Activated CD4-positive, alpha-beta T cell treated with anti-CD3 and anti-CD28 coated beads for 48 hours (primary cell): ENCODE results near the gene WBP1L.
"Not testable (repeated sequence)": the region's sequence is repeated elsewhere in the genome, so short reads cannot be mapped to it uniquely, and the experiment has no call there.

Experiments used
- DNase-seq: peaks from one replicate; pipeline ENCODE4 v3.0.0-alpha.2; 2020

WBP1L gene

DNA sequence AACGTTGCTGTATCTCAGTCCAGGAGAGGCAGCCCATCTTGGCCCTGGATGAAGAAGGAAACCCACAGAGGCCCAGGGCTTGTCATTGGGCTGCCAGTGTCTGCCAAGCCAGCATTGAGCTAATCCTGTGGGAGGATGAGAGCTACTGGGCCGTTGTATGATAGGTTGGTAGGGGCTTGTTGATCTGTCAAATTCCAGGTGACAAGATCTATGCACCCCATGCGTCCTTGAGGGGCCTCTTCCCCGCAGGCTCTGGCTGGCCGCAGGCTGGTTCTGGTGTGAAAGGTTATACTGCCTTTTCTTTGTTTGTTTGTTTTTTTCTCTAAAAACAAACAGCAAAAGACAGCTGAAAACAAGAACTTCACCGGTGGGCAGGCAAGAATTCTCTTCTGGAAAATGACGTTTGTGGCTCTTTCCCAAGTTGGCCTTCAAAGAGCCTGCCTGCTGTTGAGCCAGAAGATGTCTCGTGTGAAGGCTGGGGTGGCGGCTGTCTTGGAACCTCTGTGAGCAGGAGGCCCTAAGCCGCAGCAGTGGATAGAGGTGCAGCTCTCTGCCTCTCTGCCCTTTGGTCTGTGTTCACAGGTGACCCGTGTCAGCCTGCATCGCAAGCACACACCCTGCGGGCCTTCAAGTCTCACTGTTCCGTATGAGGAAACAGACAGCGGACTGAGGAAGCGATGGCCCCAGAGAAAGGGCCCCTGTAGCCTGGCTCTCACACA is 70.1 kb downstream of the WBP1L start:
- DNase-seq = no peak

DNA sequence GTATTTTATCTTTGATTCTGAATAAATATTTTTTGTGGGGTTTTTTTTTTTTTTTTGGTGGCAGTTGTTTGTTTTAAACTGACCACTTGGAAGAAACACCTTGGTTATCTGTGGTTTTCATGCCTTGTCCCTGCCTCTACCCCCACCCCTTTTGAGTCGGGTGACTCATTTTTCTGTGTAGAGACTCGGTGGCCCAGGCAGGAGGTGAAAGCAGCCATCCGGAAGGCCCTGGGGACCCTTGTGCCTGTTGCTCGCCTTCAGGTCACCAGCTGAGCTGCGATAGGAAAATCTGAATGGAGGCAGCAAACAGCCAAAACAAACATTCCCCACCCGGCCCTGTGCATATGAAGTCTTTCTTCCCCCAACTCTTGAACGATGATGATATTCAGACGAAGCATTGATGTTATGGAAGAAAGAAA is 70.7 kb downstream of the WBP1L start:
- DNase-seq = no peak

DNA sequence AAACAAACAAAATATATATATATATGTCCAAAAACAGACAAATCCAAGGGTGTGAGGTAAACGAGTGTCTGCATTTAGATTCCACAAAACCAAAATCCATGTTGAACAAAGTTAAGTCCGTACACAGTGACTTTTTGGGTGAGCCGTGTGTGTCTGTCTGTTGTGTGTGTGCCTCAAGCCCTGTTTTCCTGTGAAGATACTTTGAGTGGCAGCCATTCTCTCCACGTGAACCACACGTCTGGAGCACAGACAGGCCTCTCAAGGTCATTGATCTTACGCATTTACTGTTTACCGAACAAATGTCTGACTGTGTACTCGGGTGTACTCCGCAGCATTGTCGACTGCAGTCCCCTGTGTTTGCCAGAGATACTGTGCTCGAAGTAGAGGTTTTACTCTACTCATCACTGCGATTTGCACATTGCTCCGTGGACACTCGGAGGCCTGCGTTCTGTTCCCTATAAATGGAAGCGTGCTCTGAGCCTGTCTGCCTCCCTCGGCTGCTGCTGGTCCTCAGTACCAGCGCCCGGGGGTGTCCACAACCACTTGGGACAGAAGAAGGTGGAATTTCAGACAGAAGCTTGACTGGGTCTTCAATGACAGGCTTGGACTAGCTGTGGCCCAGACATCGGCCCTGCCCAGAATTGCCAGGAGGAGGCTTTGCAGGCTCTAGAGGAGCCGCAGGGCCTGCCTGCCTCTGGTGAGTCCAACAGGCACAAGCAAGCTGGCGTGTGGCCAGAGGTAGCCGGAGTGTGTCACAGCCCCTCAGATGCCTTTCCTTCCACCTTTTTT is 71.3 kb downstream of the WBP1L start:
- DNase-seq = no peak

DNA sequence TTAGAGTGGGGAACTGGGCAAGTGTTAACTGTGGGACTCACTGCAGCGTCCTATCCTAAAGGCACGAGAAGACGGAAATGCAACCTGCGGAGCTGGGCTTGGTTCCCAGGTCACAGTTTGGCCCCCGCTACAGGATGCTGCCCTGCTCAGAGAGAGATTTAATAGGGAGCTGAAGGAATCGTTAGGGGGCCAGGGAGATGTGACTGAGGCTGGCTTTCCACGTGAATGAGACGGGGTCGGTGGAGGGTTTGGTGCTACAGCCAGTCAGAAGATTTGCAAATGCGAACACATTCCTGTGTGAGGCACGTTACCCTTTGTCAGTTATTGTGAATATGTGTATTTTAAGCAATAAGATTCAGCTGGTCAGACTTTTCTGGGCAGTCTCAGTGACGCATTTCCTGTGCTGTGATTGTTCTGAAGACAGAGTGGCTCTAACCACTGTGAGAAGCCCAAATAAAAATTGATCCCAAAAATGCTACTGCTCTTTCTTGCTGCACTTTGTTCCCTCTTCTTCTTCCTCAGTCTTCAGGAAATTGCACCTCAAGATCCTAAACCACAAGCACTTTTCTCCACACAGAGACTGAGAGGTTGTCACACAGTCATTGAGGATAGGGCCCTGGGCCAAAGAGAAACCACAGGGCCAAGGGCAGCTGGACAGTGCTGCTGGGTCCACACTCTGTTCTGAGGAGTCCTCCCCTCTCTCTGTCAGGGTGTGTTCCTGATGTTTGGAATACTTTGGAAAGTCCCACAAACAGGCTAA is 72.2 kb downstream of the WBP1L start:
- DNase-seq = no peak

DNA sequence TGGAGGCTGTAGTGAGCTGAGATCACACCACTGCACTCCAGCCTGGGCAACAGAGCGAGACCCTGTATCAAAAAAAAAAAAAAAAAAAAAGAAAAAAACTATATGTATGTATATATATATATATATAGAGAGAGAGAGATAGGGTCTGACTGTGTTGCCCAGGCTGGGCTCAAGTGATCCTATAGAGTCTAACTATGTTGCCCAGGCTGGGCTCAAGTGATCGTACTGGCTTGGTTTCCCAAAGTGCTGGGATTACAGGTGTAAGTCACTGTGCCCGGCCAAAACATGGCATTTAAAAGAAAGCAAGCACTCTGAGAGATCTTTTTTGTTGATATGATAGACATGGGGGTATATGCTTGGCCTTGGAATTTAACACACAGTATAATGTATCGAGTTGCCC is 73.4 kb downstream of the WBP1L start:
- DNase-seq = no peak

DNA sequence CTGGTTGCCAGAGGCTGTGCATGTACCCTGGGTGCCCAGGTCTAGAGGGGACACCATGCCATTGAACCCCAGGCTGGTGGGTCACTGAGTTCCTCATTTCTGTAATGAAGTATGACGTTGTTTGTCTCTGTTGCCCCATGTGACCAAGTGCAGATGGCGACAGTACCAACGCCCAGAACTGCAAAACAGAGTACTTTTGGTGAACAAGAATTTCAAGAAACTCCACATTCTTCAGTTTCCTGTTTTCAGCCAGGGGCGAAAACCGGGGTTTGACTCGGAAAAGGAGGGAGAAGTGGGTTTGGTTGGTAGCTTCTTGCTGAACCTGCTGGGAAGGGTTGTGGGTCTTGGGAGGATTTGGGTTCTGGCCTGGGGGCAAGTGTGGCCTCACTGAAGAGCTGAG is 75.3 kb downstream of the WBP1L start:
- no peak for DNase-seq

DNA sequence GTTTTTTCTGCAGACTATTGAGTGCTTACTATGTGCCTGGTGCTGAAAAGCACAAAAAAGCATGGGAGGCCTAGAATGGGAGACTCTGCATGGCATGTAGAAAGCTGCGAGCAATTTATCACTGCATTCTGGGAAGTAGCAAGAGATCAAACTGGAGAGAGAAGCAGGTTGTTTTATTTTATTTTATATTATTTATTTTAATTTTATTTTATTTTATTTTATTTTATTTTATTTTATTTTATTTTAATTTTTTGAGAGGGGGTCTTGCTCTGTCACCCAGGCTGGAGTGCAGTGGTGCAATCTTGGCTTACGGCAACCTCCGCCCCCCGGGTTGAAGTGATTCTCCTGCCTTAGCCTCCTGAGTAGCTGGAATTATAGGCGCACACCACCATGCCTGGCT is 76.3 kb downstream of the WBP1L start:
- DNase-seq = not testable (repeated sequence)

DNA sequence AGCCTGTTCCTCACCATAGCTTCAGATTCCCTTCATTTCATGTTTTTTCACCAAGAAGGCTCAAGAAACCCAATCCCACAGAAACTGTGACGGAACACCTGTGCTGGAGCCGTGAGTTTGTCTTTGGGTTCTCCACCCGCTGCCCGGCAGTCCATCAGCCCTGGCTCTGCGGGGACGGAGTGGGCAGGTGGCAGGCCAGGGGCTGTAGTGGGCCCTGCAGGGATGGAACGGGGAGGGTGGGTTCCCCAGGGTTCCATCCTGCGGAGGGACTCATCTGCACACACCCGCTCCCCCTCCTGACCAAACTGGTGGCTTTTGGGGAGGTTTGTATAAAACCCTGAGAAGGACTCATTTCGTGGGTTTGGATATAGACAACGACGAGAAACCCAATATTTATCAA is 78.5 kb downstream of the WBP1L start:
- no peak for DNase-seq

DNA sequence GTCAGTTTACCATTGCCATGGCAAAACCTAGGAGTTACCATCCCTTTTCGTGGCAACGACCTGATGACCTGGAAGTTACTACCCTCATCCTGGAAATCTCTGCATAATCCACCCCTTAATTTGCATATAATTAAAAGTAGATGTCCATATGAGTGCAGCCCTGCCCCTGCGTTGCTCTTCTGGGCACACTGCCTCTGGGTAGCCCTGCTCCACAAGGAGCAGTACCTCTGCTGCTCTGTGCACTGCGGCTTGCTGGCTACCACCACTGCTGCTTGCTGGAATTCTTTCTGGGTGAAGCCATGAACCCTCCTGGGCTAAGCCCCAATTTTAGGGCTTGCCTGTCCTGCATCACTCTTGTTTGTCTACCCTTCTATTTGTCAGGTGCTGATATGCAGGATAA is 80.9 kb downstream of the WBP1L start:
- DNase-seq = no peak

DNA sequence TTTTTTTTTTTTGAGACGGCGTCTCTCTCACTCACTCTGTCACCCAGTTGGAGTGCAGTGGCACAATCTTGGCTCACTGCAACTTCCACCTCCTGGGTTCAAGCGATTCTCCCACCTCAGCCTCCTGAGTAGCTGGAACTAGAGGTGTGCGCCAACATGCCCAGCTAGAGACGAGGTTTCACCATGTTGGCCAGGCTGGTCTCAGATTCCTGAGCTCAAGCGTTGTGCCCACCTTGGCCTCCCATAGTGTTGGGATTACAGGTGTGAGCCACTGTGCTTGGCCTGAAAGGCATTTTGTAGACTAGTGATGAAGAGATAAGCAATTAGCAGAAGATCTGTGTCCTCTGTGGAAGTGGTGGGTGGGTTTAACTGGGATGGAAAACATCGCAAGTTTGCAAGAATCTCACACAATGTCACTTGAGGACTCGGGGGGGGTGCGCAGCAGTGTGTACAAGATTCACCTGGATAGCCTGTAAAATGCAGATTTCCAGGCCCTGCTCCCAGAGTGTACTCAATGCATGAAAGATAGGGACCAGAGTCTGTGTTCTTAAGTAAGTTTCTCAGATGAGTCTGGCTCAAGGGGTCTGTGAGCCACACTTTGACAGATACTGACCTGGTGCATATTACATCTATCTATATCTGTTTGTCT is 82.5 kb downstream of the WBP1L start:
- no peak for DNase-seq

DNA sequence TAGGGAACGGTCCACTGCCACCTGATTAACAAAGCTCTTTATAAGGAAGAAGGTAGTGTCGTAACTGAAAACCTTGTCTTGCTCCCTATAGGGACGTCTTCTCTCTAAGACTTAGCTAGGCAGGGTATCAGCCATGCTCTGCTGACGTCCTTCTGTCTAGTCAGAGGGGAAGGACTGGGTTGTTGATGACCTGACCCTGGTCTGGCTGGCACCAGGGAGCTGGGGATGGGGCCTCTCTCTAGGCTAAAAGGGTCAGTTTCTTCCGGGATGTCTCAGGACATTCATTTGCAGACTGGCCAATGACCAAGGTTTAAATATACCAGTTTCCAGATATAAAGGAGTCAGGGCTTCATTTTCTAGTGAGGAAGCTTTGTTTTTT is 83.8 kb downstream of the WBP1L start:
- DNase-seq = no peak

DNA sequence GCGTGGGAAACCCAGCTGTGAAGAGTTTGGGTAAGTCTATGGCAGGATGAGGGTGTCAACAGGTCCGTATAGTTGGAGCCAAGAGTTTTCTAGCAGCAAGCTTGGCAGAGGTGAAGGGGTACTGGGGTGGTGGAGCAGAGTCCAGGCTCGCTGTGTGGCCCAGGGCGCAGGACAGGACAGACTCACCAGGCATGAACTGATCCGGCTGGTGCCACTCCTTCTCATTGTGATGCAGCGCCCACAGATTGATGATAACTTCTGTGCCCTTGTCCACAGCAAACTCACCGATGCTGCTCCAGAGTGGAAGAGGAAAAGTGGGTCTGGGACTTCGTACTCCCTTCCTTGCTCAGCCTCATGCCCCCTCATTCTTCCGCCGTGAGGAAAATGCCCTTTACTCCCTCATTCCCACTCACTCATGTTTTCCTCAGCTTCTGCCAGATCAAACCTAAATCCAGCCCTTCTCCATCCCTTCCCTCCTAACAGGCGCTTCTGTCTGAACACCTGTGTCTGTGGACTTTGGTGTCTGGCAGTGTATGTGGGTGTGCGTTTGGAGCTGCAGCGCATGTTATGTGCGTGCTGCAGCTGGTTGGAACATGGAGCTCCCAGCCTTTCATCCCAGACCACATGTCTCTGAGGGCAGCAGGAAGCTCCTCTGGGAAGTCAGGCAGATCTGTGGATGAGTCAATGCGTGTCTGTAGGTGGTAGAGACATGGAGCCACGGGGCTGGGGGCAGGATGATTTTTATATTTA is 87.7 kb downstream of the WBP1L start:
- no peak for DNase-seq

DNA sequence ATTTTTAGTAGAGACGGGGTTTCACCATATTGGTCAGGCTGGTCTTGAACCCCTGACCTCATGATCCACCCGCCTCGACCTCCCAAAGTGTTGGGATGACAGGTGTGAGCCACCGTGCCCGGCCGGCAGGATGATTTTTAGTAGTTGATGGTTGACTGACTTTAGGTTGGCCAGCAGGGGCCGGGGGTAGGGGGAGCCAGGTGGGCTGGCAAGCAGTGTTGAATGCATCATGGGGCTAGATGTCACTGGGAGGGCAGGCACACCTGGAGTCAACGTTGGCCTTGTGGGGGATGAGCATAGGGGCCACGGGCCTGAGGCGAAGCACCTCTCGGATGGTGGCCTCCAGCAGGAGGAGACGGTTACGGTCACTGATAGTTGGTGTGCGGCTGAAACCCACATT is 88.5 kb downstream of the WBP1L start:
- no peak for DNase-seq

DNA sequence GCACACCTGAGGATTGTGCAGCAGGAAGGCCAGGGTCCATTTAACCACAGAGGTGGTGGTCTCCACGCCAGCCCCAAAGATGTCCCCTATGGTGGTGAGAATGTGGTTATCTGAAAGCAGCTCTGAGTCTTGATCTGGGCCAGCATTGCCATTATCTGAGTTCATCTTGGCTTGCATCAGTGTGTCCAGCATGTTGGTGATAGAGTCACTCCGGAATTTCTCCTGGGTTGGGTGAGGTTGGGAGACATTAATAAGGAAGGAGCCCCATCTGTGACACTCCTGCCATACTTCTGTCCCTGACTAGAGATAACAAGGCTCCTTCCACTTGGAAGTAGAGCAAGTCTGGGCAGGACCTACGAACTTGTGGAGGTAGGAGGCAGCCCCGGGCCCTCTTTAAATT is 89.2 kb downstream of the WBP1L start:
- DNase-seq = no peak

DNA sequence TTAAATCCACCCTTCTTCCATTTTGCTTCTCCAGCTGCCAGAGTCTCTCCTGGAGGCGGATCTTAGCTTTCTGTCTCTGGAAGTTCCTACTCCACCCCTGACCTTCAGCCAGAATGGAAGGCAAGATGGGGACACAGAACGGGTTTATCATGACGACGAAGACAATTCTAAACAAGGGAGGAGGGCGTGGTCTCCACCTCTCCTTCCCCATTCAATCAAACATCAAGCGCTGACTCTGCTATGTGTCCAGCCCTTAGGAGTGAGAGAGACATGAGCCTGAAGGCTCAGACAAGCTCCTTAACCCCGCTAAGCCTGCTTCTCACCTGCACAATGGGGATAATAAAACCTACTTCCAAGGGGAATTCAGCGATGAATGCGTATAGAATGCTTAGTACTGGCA is 90.4 kb downstream of the WBP1L start:
- no peak for DNase-seq

DNA sequence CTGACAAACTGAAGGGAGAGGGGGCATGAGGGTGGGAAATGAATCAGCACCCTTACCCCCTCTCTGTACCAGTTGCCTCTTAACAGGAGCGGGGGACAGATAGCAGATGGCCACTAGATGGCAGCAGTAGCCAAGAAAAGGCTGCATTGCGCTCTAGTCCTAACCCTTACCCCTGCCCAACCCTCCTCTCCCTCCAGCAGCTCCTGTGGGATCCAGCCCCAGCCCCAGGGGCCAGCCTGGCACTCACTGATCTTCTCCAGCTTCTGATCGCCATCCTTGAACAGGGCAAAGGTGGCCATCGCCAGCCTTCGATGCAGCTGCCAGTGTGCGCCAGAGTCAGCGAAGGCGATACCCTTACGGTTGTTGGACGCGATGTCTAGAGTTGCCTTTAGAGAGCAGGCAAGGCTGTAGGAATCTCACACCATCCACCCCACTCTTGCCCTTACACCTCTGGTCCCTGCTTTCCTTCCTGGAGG is 91.3 kb downstream of the WBP1L start:
- peak; percentile 86 for DNase-seq

DNA sequence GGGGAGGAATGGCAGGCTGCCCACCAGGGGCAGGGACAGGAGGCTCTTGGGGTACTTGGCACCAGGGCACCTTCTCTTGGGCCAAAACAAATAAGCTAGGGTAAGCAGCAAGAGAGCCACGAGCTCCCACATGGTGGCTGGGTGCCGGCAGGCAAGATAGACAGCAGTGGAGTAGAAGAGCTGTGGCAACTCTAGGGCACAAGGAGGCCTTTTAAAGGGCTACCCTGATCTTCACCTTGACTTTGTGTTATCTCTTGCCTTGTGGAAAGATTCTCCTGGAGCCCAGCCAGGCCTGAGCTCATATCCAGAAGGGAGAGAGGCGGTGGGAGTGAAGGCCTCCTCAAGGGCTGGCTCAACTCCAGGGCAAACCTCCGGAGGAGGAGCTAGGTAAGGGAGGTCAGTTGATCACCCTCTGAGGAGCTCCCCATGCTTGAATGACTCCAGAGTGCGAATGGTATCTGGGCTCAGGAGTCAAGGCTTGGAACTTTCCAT is 93.5 kb downstream of the WBP1L start, which contains the start of gene CYP17A1:
Gene CYP17A1, minus strand, starts transcription at position 184 of the 492 bp plus-strand sequence. Its CDS starts 52 bp downstream, at position 132.
- no peak for DNase-seq

DNA sequence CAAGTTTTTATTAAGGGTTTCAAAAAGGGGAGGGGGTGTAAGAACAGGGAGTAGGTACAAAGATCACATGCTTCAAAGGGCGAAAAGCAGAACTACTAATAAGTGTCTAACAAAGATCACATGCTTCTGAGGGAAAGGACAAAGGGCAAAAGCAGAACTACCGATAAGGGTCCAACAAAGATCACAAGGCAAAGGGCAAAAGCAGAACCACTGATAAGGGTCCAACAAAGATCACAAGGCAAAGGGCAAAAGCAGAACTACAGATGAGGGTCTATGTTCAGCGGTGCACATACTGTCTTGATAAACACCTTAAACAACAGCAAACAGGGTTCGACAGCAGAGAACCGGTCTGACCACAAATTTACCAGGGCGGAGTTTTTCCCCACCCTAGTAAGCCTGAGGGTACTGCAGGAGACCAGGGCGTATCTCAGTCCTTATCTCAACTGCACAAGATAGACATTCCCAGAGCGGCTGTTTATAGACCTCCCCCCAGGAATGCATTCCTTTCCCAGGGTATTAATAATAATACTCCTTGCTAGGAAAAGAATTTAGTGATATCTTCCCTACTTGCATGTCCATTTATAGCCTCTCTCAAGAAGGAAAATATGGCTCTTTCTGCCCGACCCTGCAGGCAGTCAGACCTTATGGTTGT is 94.7 kb downstream of the WBP1L start:
- not testable (repeated sequence) for DNase-seq

DNA sequence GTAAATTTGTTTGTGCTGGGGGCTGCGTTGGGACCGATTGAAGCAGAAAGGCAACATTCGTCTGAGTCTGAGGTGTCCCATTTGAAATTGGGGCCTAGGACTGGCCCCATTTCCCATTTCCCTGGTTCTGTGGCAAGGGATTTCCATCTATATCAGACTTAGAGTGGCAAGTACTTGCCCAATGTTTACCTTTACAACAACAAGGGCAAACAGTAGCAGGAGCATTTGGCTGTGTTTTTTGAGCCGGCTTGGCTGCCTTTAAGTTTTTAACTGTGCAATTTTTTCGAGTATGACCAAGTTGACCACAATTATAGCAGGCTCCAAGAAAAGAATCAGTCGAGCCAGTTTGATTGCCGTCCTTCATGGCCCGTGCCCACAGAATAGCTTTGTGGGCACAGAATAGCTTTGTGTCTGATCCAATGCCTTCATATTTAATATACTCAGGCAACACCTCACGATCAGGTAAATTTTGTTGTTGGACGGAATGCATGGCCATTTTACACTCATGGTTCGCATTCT is 98.1 kb downstream of the WBP1L start:
- DNase-seq = no peak

DNA sequence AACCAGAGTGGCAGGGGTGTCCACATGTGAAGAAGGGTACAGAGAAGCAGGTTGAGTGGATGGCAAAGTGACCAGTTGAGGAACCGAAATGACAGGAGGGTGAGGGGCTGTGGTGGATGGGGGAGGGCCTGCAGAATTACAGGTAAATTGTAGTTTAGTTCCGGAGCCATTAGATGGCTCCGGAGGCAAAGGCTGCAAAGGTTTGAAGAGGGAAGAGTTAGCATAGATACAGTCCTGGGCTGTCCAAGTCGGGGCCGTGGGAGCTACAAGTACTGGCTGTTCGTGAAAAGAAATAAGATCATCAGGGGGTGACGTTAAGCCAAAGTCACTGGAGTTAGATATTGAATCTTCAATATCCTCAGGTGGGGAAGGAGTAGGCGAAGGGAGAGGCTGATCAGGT is 99.4 kb downstream of the WBP1L start:
- DNase-seq = not testable (repeated sequence)

DNA sequence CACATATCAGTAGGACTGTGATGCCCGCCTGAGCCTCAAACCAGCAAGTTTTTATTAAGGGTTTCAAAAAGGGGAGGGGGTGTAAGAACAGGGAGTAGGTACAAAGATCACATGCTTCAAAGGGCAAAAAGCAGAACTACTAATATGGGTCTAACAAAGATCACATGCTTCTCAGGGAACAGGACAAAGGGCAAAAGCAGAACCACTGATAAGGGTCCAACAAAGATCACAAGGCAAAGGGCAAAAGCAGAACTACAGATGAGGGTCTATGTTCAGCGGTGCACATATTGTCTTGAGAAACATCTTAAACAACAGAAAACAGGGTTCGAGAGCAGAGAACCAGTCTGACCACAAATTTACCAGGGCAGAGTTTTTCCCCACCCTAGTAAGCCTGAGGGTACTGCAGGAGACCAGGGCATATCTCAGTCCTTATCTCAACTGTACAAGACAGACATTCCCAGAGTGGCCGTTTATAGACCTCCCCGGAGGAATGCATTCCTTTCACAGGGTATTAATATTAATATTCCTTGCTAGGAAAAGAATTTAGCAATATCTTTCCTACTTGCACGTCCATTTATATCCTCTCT is 100.5 kb downstream of the WBP1L start:
- not testable (repeated sequence) for DNase-seq
